ENCODE measurements around the gene NHLRC1. TPM values are rescaled to one million over a fixed set of nuclear protein-coding genes. Genes with fewer than 3 reads are reported as not detected.
"Not testable (repeated sequence)": the region's sequence is repeated elsewhere in the genome, so short reads cannot be mapped to it uniquely, and the experiment has no call there.

The NHLRC1 gene
- total RNA-seq, 1 donor from 2014 or later, result 2.3 TPM

GRCh38 chr6:18154507-18155149 is 32.2 kb upstream of the NHLRC1 start, which contains the start of gene TPMT:
TSS of gene TPMT (minus strand) at chr6:18155077. CDS start at chr6:18149127, 5,950 bp downstream.
- Histone ChIP-seq H3K9me3 (no peaks in the 10 kb centered on the region), H3K27me3 (no peaks in the 10 kb centered on the region), H3K4me3 (peak within 1 kb of the TSS; percentile 93), H3K27ac (peak within 1 kb of the TSS; percentile 88), H3K36me3 (peaks cover under 1% of the 10 kb centered on the region), H3K4me1 (peaks cover 19% of the 10 kb centered on the region)
- TF ChIP-seq CTCF (IDR thresholded peaks at IDR 0.05), result no peak
- DNase-seq (no peak), ATAC-seq (no peak)
- intact Hi-C loops (cut with DNase I), result no loop called here

- Histone ChIP-seq H3K27ac (peak overlapping the region; percentile 84), H3K27me3 (no peaks in the 10 kb centered on the region), H3K4me1 (peaks cover 19% of the 10 kb centered on the region), H3K9me3 (no peaks in the 10 kb centered on the region), H3K36me3 (no peaks in the 10 kb centered on the region), H3K4me3 (no peak overlapping the region)
- no peak for DNase-seq
- intact Hi-C loops (cut with DNase I), result no loop called here
- no peak for TF ChIP-seq CTCF (IDR thresholded peaks at IDR 0.05)
- no peak for ATAC-seq
These were observed 30.8 kb upstream of the NHLRC1 start for GRCh38 chr6:18153311-18153703.

GRCh38 chr6:18151801-18152200 is 29.3 kb upstream of the NHLRC1 start:
- peaks cover 19% of the 10 kb centered on the region for H3K4me1 ChIP-seq
- intact Hi-C loops (cut with DNase I), result no loop called here
- peaks cover 13% of the 10 kb centered on the region for H3K36me3 ChIP-seq
- no peak overlapping the region for H3K4me3 ChIP-seq
- no peak for DNase-seq
- no peaks in the 10 kb centered on the region for H3K27me3 ChIP-seq
- H3K27ac ChIP-seq, result no peak overlapping the region
- TF ChIP-seq CTCF (IDR thresholded peaks at IDR 0.05), result no peak
- ATAC-seq, result no peak
- no peaks in the 10 kb centered on the region for H3K9me3 ChIP-seq

GRCh38 chr6:18151391-18151790 is 28.9 kb upstream of the NHLRC1 start:
- H3K9me3 ChIP-seq; H3K27me3 ChIP-seq; intact Hi-C loops (cut with DNase I); H3K4me3 ChIP-seq; H3K27ac ChIP-seq; DNase-seq; ATAC-seq: not testable (repeated sequence)
- Histone ChIP-seq H3K4me1 (peaks cover 18% of the 10 kb centered on the region), H3K36me3 (peaks cover 14% of the 10 kb centered on the region)

GRCh38 chr6:18148304-18149025 is 26.0 kb upstream of the NHLRC1 start:
- ATAC-seq, result peak; percentile 67

More at GRCh38 chr6:18148304-18149025, 26.0 kb upstream of the NHLRC1 start:
- H3K36me3 ChIP-seq, result peaks cover 35% of the 10 kb centered on the region
- no peaks in the 10 kb centered on the region for H3K9me3 ChIP-seq
- H3K4me3 ChIP-seq, result no peak overlapping the region
- H3K27me3 ChIP-seq, result no peaks in the 10 kb centered on the region
- peaks cover 5% of the 10 kb centered on the region for H3K4me1 ChIP-seq
- no peak overlapping the region for H3K27ac ChIP-seq
- DNase-seq, result no peak
- no peak for TF ChIP-seq CTCF (IDR thresholded peaks at IDR 0.05)
- intact Hi-C loops (cut with DNase I), result no loop called here
